Memory B cell (primary cell): ENCODE results near the gene CFAP46.
"Not testable (repeated sequence)": the region's sequence is repeated elsewhere in the genome, so short reads cannot be mapped to it uniquely, and the experiment has no call there.

Experiments
- ATAC-seq: fragments of 150-1000 bp; cut with Tn5 transposase; 2 replicates; pipeline ENCODE4 v1.10.0; 2021; ENCODE audit warnings: low read depth, mild to moderate bottlenecking, moderate library complexity
- DNase-seq, 2 donors: peaks; one replicate each; pipeline ENCODE4 v3.0.0; 2022; ENCODE audit warnings: low spot score in 2 of 2
- H3K27ac Mint-ChIP-seq: one replicate; pipeline ENCODE4 v1.8.0; 2022; ENCODE audit warnings: mild to moderate bottlenecking, moderate library complexity, mixed read lengths
- H3K27me3 Mint-ChIP-seq: one replicate; pipeline ENCODE4 v1.8.0; 2022; ENCODE audit warnings: mixed read lengths
- H3K36me3 Mint-ChIP-seq: one replicate; pipeline ENCODE4 v1.8.0; 2022; ENCODE audit warnings: mild to moderate bottlenecking, mixed read lengths
- H3K4me1 Mint-ChIP-seq: one replicate; pipeline ENCODE4 v1.8.0; 2022; ENCODE audit warnings: mixed read lengths
- H3K4me3 Mint-ChIP-seq: one replicate; pipeline ENCODE4 v1.8.0; 2022; ENCODE audit warnings: mild to moderate bottlenecking, moderate library complexity, mixed read lengths
- H3K9me3 Mint-ChIP-seq: one replicate; pipeline ENCODE4 v1.8.0; 2022; ENCODE audit warnings: mixed read lengths

CFAP46 gene

DNA sequence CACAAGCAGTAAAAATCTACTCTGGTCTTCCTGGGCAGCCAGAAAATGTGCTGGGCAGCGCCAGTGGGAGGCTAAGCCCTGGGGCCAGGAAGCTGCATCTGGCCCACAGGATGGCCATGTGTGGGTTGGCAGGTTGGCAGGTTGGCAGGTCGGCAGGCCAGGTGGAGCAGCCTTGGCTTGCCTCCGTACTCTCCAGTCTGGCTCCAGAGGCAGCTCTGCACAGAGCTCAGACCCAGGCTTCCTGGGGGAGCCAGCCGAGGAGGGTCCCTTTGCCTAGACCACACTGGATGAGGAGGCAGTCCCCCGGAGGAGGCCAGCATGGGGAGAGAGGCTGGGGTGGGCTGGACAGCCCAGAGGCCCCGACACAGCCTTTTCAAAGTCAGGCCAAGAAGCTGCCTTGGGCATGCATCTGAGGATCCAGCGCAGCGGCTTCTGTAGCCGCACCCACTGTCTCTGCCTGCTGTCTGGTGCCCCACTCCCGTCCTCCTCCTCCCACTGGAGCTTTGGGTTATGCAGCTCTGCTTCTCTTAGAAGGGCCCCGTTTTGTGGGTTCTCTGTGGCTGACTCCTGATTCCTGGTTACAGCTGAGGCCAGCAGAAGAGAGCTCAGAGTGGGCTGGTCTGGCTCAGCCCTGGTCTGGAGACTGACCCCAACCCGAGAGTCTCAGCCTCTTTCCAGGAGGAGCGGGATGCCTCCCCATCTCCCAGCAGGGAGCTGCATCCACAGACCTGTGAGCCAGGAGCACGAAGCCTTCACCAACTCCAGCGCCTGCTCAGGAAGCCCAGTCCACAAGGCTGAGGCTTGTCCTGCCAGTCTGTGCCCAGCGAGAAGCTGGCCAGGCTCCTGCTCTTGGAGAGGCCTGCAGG is 44.6 kb downstream of the CFAP46 start:
- Mint-ChIP-seq H3K27ac (no peak overlapping the region), H3K4me3 (no peak overlapping the region), H3K4me1 (no peaks in the 10 kb centered on the region), H3K27me3 (peaks cover 16% of the 10 kb centered on the region), H3K36me3 (peaks cover 6% of the 10 kb centered on the region), H3K9me3 (peaks cover 9% of the 10 kb centered on the region)
- ATAC-seq (no peak), DNase-seq (no peak)

DNA sequence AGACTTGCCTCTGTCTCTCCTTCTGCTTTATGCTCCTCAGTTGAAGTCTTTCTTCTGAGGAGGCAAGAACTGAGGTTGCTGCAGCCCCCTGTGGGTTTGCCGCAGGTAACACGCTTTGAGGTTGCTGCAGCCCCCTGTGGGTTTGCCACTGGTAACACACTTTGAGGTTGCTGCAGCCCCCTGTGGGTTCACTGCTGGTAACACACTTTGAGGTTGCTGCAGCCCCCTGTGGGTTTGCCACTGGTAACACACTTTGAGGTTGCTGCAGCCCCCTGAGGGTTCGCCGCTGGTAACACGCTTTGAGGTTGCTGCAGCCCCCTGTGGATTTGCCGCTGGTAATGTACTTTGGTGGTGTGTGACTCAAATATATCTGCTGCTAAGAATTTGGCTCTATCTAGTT is 48.6 kb downstream of the CFAP46 start:
- ATAC-seq, H3K4me3 Mint-ChIP-seq, H3K36me3 Mint-ChIP-seq, DNase-seq, H3K4me1 Mint-ChIP-seq, H3K27ac Mint-ChIP-seq, H3K9me3 Mint-ChIP-seq: not testable (repeated sequence)
- peaks cover 26% of the 10 kb centered on the region for H3K27me3 Mint-ChIP-seq

DNA sequence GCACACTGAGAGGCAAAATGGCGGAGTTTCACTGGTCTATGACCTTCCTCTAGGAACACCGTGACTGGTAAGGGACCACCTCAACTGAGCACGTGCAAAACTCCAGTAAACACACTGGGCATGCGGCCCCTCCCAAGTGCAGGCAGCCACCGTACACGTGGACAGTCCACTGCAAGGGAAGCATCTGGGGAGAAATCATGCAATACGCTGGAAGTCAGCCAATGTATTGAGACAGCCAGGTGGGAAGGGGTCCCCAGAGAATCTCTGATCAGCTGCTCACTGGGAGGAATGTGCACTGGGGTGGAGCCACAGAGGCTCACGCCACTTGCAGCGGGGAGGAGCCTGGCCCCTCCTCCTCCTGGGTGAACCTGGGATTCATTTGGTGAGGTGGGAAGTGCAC is 49.3 kb downstream of the CFAP46 start:
- Mint-ChIP-seq H3K36me3 (no peaks in the 10 kb centered on the region), H3K4me3 (no peak overlapping the region), H3K27ac (no peak overlapping the region), H3K9me3 (no peaks in the 10 kb centered on the region), H3K4me1 (no peaks in the 10 kb centered on the region), H3K27me3 (peaks cover 26% of the 10 kb centered on the region)
- no peak for ATAC-seq
- no peak for DNase-seq

DNA sequence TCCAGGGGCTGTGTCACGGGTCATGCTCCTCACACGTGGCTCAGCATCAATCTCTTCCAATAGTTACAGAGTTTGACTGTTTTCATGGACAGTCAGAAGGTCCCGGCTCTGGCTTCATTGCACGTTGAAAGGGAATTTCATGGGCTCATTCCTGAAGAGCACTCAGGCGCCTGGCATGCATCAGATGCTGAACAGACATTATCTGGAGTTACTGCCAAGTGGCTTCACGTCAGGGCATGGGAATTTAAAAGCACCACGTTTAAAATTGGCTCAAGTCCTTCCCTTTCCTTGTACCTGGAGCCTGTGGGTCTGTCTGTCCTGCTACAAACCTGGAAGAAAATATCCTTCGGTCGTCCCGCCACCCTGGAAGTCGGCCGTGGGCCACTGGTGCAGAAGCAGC is 50.4 kb downstream of the CFAP46 start:
- H3K36me3 Mint-ChIP-seq, result peaks cover 4% of the 10 kb centered on the region
- H3K27me3 Mint-ChIP-seq, result peaks cover 28% of the 10 kb centered on the region
- H3K9me3 Mint-ChIP-seq, result peaks cover 2% of the 10 kb centered on the region
- H3K27ac Mint-ChIP-seq, result no peak overlapping the region
- DNase-seq (no peak), ATAC-seq (no peak)
- peaks cover 4% of the 10 kb centered on the region for H3K4me1 Mint-ChIP-seq
- H3K4me3 Mint-ChIP-seq, result no peak overlapping the region

DNA sequence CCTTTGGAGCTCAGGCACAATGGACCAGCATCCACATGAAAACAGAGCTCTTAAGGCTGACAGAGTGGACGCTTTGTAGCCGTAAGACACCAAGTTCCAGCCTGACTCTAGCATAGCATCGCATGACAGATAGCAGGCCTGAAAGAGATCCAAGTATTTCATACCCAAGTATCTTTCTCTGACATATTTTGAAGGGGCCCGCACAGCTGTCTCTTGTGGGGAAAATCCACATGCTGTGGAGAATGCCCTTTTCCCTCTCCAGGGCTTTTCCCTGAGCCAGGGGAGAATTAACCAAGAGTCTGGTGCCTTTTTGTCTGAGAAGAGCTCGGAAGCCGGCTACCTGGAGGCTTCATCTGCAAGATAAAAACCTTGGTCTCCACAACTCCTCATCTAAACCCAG is 51.0 kb downstream of the CFAP46 start:
- no peak for ATAC-seq
- Mint-ChIP-seq H3K4me3 (no peak overlapping the region), H3K4me1 (peaks cover 4% of the 10 kb centered on the region), H3K27ac (no peak overlapping the region), H3K27me3 (peaks cover 28% of the 10 kb centered on the region), H3K9me3 (peaks cover 5% of the 10 kb centered on the region), H3K36me3 (peaks cover 6% of the 10 kb centered on the region)
- DNase-seq, result no peak

DNA sequence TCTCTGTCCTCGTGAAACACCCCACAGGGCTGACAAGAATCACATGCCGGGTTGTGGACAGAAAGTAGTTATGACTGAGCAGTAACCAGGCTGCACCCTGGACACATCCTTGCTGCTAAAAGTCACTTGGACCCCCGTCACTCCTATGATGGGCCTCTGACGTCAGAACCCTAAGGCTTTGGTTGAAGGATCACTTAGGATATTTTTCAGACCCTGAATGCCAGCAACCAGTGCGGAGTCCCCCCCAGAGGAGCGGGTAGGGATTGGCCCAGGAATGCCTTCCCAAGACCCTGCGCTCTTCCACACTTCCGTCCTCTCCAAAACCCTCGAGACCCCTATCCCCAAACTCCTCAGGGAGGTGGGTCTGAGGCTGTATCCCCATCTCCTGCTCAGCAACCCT is 52.1 kb downstream of the CFAP46 start:
- H3K36me3 Mint-ChIP-seq, result peaks cover 6% of the 10 kb centered on the region
- no peak overlapping the region for H3K4me3 Mint-ChIP-seq
- no peak for DNase-seq
- H3K27ac Mint-ChIP-seq, result no peak overlapping the region
- H3K9me3 Mint-ChIP-seq, result peaks cover 5% of the 10 kb centered on the region
- H3K4me1 Mint-ChIP-seq, result peaks cover 4% of the 10 kb centered on the region
- H3K27me3 Mint-ChIP-seq, result peaks cover 28% of the 10 kb centered on the region
- no peak for ATAC-seq

DNA sequence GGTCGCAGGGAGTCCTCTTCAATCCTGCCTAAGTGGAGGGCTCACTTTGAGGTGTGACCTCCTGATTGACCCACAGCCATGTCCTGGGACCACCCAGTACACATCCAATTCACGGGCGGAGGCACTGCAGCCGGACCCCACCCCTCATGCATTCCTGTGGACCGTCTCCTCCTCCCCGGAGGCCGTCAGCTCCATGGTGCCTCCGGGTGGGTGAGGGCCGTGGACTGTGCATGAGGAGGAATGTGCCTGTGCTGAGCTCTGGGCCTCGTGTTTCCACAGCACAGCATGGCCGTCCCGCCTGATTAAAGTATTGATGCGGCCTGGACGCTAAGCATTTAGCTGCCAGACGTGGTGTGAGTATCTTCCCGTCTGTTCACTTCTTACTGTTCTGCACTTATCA is 52.8 kb downstream of the CFAP46 start:
- no peak for DNase-seq
- peaks cover 5% of the 10 kb centered on the region for H3K9me3 Mint-ChIP-seq
- no peak for ATAC-seq
- H3K36me3 Mint-ChIP-seq, result peaks cover 6% of the 10 kb centered on the region
- H3K4me3 Mint-ChIP-seq, result no peak overlapping the region
- H3K27ac Mint-ChIP-seq, result no peak overlapping the region
- H3K27me3 Mint-ChIP-seq, result peaks cover 24% of the 10 kb centered on the region
- H3K4me1 Mint-ChIP-seq, result peaks cover 4% of the 10 kb centered on the region

DNA sequence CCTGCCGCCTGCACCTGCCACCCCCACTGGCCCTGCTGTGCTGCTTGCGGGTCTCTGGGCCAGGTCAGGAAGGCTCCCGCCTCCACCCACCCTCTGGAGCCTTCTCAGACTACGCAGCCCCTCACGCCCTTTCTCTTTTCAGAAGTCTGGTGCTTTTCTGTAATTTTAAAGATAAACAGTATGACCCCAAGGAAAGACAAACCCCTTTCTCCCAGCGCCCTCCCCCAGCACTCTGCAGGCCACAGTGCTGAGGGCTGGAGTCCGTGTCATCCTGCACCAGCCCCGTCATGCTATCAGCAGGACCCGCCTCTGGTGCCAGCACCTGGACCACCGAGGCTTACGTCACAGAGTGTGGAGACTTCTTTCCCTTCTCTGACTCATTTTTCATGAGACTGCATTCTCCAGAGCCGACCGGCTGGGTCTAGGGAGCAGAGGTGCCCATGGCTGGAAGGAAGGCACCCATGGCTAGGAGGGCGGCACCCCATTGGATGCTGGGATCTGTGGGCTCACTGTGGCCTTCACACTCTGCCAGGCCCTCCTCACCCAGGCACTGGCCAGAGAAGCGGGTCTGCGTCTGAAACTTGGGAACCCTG is 53.4 kb downstream of the CFAP46 start:
- peaks cover 5% of the 10 kb centered on the region for H3K9me3 Mint-ChIP-seq
- no peak overlapping the region for H3K27ac Mint-ChIP-seq
- ATAC-seq, result no peak
- no peak overlapping the region for H3K4me3 Mint-ChIP-seq
- no peak for DNase-seq
- H3K4me1 Mint-ChIP-seq, result peaks cover 4% of the 10 kb centered on the region
- peaks cover 6% of the 10 kb centered on the region for H3K36me3 Mint-ChIP-seq
- peaks cover 20% of the 10 kb centered on the region for H3K27me3 Mint-ChIP-seq

DNA sequence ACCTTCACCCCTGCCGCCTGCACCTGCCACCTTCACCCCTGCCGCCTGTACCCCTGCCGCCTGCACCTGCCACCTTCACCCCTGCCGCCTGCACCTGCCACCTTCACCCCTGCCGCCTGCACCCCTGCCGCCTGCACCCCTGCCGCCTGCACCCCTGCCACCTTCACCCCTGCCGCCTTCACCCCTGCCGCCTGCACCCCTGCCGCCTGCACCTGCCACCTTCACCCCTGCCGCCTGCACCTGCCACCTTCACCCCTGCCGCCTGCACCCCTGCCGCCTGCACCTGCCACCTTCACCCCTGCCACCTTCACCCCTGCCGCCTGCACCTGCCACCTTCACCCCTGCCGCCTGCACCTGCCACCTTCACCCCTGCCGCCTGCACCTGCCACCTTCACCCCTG is 53.9 kb downstream of the CFAP46 start:
- H3K36me3 Mint-ChIP-seq, H3K4me1 Mint-ChIP-seq, H3K9me3 Mint-ChIP-seq, H3K4me3 Mint-ChIP-seq, H3K27ac Mint-ChIP-seq, DNase-seq, ATAC-seq: not testable (repeated sequence)
- H3K27me3 Mint-ChIP-seq, result peaks cover 16% of the 10 kb centered on the region

DNA sequence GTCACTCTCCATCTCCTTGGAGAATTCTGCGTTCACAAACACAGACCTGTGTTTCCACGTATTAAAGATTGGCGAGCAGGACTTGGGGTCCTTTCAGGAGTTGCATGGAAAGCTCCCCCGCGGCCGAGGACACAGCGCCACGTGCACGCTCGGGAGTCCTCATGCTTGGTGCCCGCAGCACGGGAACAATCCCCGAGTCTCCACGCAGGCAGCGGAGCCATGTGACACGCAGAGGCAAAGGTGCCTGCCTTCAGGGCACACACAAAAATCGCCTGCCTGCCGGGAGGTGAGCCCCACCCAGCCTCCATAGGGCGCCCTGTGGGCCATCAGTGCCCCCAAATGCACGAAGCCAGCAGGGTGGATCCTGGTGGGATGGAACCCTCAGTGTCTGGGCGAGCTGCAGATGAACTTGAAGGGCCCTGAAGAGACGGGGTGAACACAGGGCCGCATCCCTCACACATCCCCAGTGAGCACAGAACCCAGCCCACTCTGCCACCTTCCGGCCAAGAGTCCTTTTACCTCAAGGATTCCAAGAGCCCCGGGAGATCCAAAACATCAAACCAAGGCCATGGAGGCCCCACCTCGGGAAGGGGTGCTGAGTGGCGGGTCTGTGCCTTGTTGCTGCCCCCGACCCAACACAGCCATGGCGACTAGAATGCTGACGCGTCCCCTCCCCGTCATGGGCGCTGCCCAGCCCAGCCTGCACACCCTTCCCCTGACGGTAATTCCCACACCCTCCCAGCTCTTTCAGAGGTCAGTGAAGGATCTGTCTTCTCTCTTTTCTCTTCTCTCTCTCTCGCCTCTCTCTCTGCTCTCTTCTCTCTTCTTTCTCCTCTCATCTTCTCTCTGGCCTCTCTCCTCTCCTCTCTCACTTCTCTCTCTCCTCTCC is 55.9 kb downstream of the CFAP46 start:
- H3K27me3 Mint-ChIP-seq, result peaks cover 9% of the 10 kb centered on the region
- peaks cover 4% of the 10 kb centered on the region for H3K4me1 Mint-ChIP-seq
- no peak for DNase-seq
- peaks cover 6% of the 10 kb centered on the region for H3K36me3 Mint-ChIP-seq
- H3K4me3 Mint-ChIP-seq, result no peak overlapping the region
- peaks cover 5% of the 10 kb centered on the region for H3K9me3 Mint-ChIP-seq
- no peak overlapping the region for H3K27ac Mint-ChIP-seq
- no peak for ATAC-seq

DNA sequence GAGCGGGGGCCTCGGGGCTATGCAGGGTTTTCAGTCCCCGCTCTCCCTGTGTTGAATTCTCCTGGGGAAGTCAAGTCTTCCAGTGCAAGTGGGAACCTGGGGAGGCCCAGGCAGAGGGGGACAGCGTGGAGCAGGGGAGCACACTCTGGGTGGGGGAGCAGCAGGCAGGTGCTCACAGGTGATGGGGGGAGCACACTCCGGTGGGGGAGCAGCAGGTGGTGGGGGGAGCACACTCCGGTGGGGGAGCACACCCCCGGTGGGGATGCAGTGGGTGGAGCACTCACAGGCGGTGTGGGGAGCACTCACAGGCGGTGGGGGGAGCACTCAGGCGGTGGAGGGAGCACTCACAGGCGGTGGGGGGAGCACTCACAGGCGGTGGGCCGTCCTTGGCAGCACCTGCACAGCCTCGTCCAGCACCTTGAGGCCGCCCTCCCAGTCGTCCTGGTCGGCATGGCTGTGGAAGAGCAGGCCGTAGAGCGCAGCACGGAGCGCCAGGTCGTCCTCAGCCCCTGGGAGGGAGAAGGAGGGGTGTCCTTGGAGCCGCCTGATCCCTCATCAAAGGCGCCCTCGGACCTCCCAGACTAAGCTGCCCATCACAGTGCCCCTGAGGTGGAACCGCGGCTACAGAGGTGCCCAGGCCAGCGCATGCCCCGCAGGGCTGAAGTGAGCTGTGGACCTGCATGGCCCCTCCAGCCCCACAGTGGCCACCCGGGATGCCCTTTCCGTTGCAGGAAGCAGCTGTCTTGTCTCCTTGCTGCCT is 56.7 kb downstream of the CFAP46 start:
- no peak overlapping the region for H3K4me3 Mint-ChIP-seq
- H3K9me3 Mint-ChIP-seq, result peaks cover 5% of the 10 kb centered on the region
- H3K36me3 Mint-ChIP-seq, result peaks cover 6% of the 10 kb centered on the region
- peaks cover 4% of the 10 kb centered on the region for H3K4me1 Mint-ChIP-seq
- peaks cover 6% of the 10 kb centered on the region for H3K27me3 Mint-ChIP-seq
- no peak for ATAC-seq
- no peak for DNase-seq
- H3K27ac Mint-ChIP-seq, result no peak overlapping the region

DNA sequence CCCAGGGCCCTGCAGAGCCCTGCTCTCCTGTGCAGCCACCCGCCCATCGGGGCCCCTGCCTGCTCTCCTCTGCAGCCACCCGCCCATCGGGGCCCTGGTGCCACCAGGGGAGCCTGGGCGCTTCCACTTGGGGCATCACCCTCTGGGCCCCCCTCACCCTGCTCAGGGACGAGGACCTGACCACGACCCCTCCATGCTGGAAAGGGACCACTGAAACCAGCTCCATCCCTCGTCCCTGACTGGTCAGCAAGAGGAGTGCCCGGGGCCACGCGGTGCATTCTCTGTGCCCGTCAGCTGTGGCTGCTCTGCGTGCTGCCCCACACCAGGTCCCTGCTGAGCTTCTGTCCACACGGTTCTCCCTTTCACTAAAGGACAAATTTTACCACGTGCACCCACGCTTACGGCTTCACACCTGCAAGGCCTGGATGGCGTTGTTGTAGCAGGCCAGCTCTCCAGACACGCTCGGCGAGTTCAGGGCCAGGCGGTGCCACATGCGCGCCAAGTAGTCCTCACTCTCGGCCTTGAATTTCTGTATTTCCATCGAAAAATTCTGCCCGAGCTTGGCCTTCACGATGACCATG is 57.6 kb downstream of the CFAP46 start:
- Mint-ChIP-seq H3K27me3 (peaks cover 4% of the 10 kb centered on the region), H3K4me3 (no peak overlapping the region), H3K27ac (no peak overlapping the region), H3K4me1 (peaks cover 4% of the 10 kb centered on the region), H3K9me3 (peaks cover 5% of the 10 kb centered on the region), H3K36me3 (peaks cover 6% of the 10 kb centered on the region)
- no peak for ATAC-seq
- no peak for DNase-seq

DNA sequence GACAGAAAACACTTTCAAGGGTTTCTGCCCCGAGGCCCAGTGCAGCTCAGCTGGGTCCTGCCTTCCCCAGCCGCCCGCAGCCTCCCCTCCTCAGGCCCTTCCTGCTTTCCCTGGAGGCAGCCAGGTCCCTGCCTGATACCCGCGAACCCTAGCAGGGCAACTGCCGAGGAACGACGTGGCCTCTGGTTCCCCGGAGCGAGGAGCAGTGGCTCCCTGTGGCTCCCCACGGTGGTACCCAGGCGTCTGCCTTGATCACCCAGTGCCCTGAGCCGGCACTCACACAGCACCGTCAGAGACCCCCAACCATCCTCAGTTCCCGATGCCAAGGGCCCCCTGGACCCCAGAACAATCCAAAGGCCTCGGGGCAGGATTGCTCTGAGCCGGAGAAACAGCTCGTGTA is 58.3 kb downstream of the CFAP46 start:
- ATAC-seq (no peak), DNase-seq (no peak)
- Mint-ChIP-seq H3K27ac (no peak overlapping the region), H3K4me3 (no peak overlapping the region), H3K9me3 (peaks cover 5% of the 10 kb centered on the region), H3K27me3 (peaks cover 4% of the 10 kb centered on the region), H3K36me3 (peaks cover 6% of the 10 kb centered on the region), H3K4me1 (peaks cover 4% of the 10 kb centered on the region)
